SK-N-SH (cell line): ENCODE results near the gene FRRS1L. TPM values are rescaled to one million over a fixed set of nuclear protein-coding genes. Genes with fewer than 3 reads are reported as not detected.
A peak's percentile ranks its signal among the peaks of the same experiment; 100 is the strongest.

Experiments used
- CTCF ChIA-PET: fragments of 300-600, 350-600 bp; formaldehyde crosslinking; extraction: SDS; loops from one replicate; lab custom pipeline; 2021; lab: Yijun Ruan, JAX
- POLR2A ChIA-PET: fragments of 350-600 bp; sonication (Branson Sonifier 250); formaldehyde crosslinking; extraction: SDS; loops from one replicate; lab custom pipeline; 2020; ENCODE audit warnings: antibody characterized with exemption, inconsistent platforms; lab: Yijun Ruan, JAX
- DNase-seq: peaks from one replicate; pipeline ENCODE4 v3.0.0; 2012
- H2AFZ ChIP-seq: fragments of 200-600 bp; sonication (generic); 2 replicates; pipeline ENCODE4 v1.8.1; 2016; ENCODE audit warnings: antibody characterized with exemption, mild to moderate bottlenecking, low read depth
- H3F3A ChIP-seq: fragments of 200-600 bp; sonication (generic); replicated peaks from 2 replicates; pipeline ENCODE3; 2016; ENCODE audit warnings: antibody characterized with exemption, mild to moderate bottlenecking; ENCODE audit not compliant: insufficient read depth
- H3K27ac ChIP-seq, 2 experiments: fragments of 200-500 bp in 1 of 2; fragments of 200-600 bp in 1 of 2; sonication (Bioruptor generic) in 1 of 2; sonication (generic), shearing (Covaris generic) in 1 of 2; 2 replicates each; pipeline versions ENCODE4 v1.5.1 to v1.6.1; 2014 to 2016; ENCODE audit warnings: low read depth in 2 of 2, inconsistent platforms in 1 of 2, low read length in 1 of 2, mild to moderate bottlenecking in 1 of 2, mixed read lengths in 1 of 2
- H3K27me3 ChIP-seq: fragments of 200-600 bp; sonication (generic), shearing (Covaris generic); 2 replicates; pipeline ENCODE4 v1.6.1; 2016; ENCODE audit warnings: mixed run types; ENCODE audit not compliant: insufficient read depth
- H3K36me3 ChIP-seq, 2 experiments: fragments of 200-500 bp in 1 of 2; fragments of 200-600 bp in 1 of 2; sonication (Bioruptor generic) in 1 of 2; sonication (generic) in 1 of 2; replicated peaks in 1 of 2; 2 replicates each; pipeline versions ENCODE3 to v1.5.1; 2014 to 2016; ENCODE audit warnings: low read length in 1 of 2, mild to moderate bottlenecking in 1 of 2; ENCODE audit not compliant: insufficient read depth in 2 of 2, control insufficient read depth in 1 of 2
- H3K4me1 ChIP-seq, 2 experiments: fragments of 200-500 bp in 1 of 2; fragments of 200-600 bp in 1 of 2; sonication (Bioruptor generic) in 1 of 2; sonication (generic), shearing (Covaris generic) in 1 of 2; 2 replicates each; pipeline versions ENCODE4 v1.5.1 to v1.6.1; 2014 to 2016; ENCODE audit warnings: low read depth in 1 of 2, low read length in 1 of 2, mixed run types in 1 of 2; ENCODE audit not compliant: insufficient read depth in 2 of 2, control insufficient read depth in 1 of 2
- H3K4me2 ChIP-seq: fragments of 200-600 bp; sonication (generic), shearing (Covaris generic); 2 replicates; pipeline ENCODE4 v1.6.1; 2017; ENCODE audit warnings: mixed run types
- H3K4me3 ChIP-seq, 2 experiments: fragments of 200-500 bp in 1 of 2; fragments of 200-600 bp in 1 of 2; sonication (Bioruptor generic) in 1 of 2; sonication (generic), shearing (Covaris generic) in 1 of 2; 2 replicates each; pipeline versions ENCODE4 v1.5.1 to v1.8.1; 2014 to 2016; ENCODE audit warnings: low read depth in 2 of 2, inconsistent platforms in 1 of 2, low read length in 1 of 2, mild to moderate bottlenecking in 1 of 2, mixed read lengths in 1 of 2, moderate library complexity in 1 of 2
- H3K79me2 ChIP-seq: fragments of 200-600 bp; sonication (generic); 2 replicates; pipeline ENCODE4 v1.8.1; 2017; ENCODE audit warnings: mild to moderate bottlenecking; ENCODE audit not compliant: insufficient read depth
- H3K9ac ChIP-seq: fragments of 200-600 bp; sonication (generic); 2 replicates; pipeline ENCODE4 v1.6.1; 2017; ENCODE audit warnings: mixed run types
- H3K9me2 ChIP-seq: fragments of 200-600 bp; sonication (generic); 2 replicates; pipeline ENCODE4 v1.6.1; 2017; ENCODE audit warnings: mixed run types
- H3K9me3 ChIP-seq: fragments of 200-600 bp; sonication (generic); 2 replicates; pipeline ENCODE4 v1.6.1; 2017; ENCODE audit warnings: mixed run types, mild to moderate bottlenecking, moderate library complexity
- H4K20me1 ChIP-seq: fragments of 200-600 bp; sonication (generic); 2 replicates; pipeline ENCODE4 v1.6.1; 2017; ENCODE audit warnings: mild to moderate bottlenecking, mixed run types; ENCODE audit not compliant: insufficient read depth
- CHD2 ChIP-seq: fragments of 150-350 bp; IDR thresholded peaks from 2 replicates; pipeline ENCODE4 v1.6.1; 2018; ENCODE audit warnings: low read length; ENCODE audit not compliant: partially characterized antibody
- CTCF ChIP-seq: fragments of 200-600 bp; sonication (generic); IDR thresholded peaks from 2 replicates; pipeline ENCODE4 v1.6.1; 2017; ENCODE audit warnings: antibody characterized with exemption, mild to moderate bottlenecking, moderate library complexity
- ELF1 ChIP-seq: IDR thresholded peaks from 2 replicates; pipeline ENCODE4 v1.4.0; 2012
- EP300 ChIP-seq, 2 experiments: IDR thresholded peaks; 2 replicates each; pipeline versions ENCODE4 v1.4.0 to v1.6.1; 2012; ENCODE audit warnings: borderline replicate concordance in 1 of 2, low read depth in 1 of 2, low read length in 1 of 2
- EZH2phosphoT487 ChIP-seq: fragments of 200-600 bp; sonication (generic); IDR thresholded peaks from 2 replicates; pipeline ENCODE4 v1.6.1; 2017; ENCODE audit warnings: low read depth, mixed run types, mild to moderate bottlenecking, antibody characterized with exemption, moderate library complexity, borderline replicate concordance
- FOXJ3 ChIP-seq: sonication (generic); formaldehyde crosslinking; IDR thresholded peaks from 2 replicates; pipeline ENCODE4 v1.5.1; 2020; ENCODE audit warnings: mild to moderate bottlenecking, missing genetic modification reagents
- FOXM1 ChIP-seq: IDR thresholded peaks from 2 replicates; pipeline ENCODE4 v1.4.0; 2012; ENCODE audit warnings: low read depth, mild to moderate bottlenecking
- GABPA ChIP-seq: IDR thresholded peaks from 2 replicates; pipeline ENCODE4 v1.4.0; 2012; ENCODE audit warnings: low read depth, mild to moderate bottlenecking
- GATA2 ChIP-seq: sonication (generic); formaldehyde crosslinking; IDR thresholded peaks from 2 replicates; pipeline ENCODE4 v1.5.0; 2020; ENCODE audit warnings: mild to moderate bottlenecking, missing genetic modification reagents
- IRF3 ChIP-seq: fragments of 150-350 bp; IDR thresholded peaks from 2 replicates; pipeline ENCODE4 v1.6.1; 2016; ENCODE audit warnings: mild to moderate bottlenecking, low read depth, low read length
- RAD21 ChIP-seq: IDR thresholded peaks from 2 replicates; pipeline ENCODE4 v1.6.1; 2012; ENCODE audit warnings: mild to moderate bottlenecking, low read length
- SMC3 ChIP-seq: IDR thresholded peaks from 2 replicates; pipeline ENCODE4 v1.6.1; 2012; ENCODE audit warnings: low read depth, low read length, improper control_type of control experiment
- TAF1 ChIP-seq: IDR thresholded peaks from 2 replicates; pipeline ENCODE4 v1.6.1; 2012; ENCODE audit warnings: low read depth, mild to moderate bottlenecking, low read length, moderate library complexity, borderline replicate concordance
- TCF12 ChIP-seq: IDR thresholded peaks from 2 replicates; pipeline ENCODE4 v1.4.0; 2012
- USF2 ChIP-seq: fragments of 150-350 bp; IDR thresholded peaks from 2 replicates; pipeline ENCODE4 v1.6.1; 2017; ENCODE audit warnings: antibody characterized with exemption, low read length, low read depth, borderline replicate concordance
- WGBS: methylation state at CpG from one replicate; pipeline ENCODE4 v1.1.6; 2017; ENCODE audit warnings: low lambda C conversion rate; 5-methylcytosine and 5-hydroxymethylcytosine counted together
- polyA plus RNA-seq, 3 experiments: library from polyadenylated mRNA; depleted of rRNA; stranded (reverse); fragments of >200 nt; gene quantifications; 2 replicates each; pipeline ENCODE4 v1.2.3, GENCODE V29; 2012
- TF ChIP-seq, protein P1 (sequence below): IDR thresholded peaks from 2 replicates; pipeline ENCODE4; 2012
- TF ChIP-seq, protein P2 (sequence below): IDR thresholded peaks from 2 replicates; pipeline ENCODE4 v1.4.0; 2012; ENCODE audit warnings: low read depth

FRRS1L gene
- polyA plus RNA-seq, 1 of the 3 experiments (the other 2 are of a cell fraction): 3.7 TPM

GRCh38 chr9:109186857-109187520 is 19.9 kb upstream of the FRRS1L start:
- ChIA-PET POLR2A (no interaction called here), CTCF (no interaction called here)
- no peaks in the 10 kb centered on the region for H3K79me2 ChIP-seq
- no peak overlapping the region for H3K4me2 ChIP-seq
- no peak overlapping the region for H3K9ac ChIP-seq
- H3F3A ChIP-seq: no peaks in the 10 kb centered on the region
- H3K4me3 ChIP-seq: no peak overlapping the region
- H3K27me3 ChIP-seq: no peaks in the 10 kb centered on the region
- H4K20me1 ChIP-seq: no peaks in the 10 kb centered on the region
- no peak overlapping the region for H3K27ac ChIP-seq
- peaks cover 0 to 8% of the 10 kb centered on the region in 2 experiments; a peak in 1 of 4 replicates for H3K4me1 ChIP-seq
- H3K9me3 ChIP-seq: no peaks in the 10 kb centered on the region
- 64% methylated on average over 9 of the region's 9 CpGs for WGBS
- no peak overlapping the region for H2AFZ ChIP-seq
- no peak for TF ChIP-seq RAD21
- TF ChIP-seq CHD2: no peak
- no peak for TF ChIP-seq TCF12
- TF ChIP-seq GABPA: no peak
- TF ChIP-seq, protein P1, sequence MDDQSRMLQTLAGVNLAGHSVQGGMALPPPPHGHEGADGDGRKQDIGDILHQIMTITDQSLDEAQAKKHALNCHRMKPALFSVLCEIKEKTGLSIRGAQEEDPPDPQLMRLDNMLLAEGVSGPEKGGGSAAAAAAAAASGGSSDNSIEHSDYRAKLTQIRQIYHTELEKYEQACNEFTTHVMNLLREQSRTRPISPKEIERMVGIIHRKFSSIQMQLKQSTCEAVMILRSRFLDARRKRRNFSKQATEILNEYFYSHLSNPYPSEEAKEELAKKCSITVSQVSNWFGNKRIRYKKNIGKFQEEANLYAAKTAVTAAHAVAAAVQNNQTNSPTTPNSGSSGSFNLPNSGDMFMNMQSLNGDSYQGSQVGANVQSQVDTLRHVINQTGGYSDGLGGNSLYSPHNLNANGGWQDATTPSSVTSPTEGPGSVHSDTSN: no peak
- no peak for TF ChIP-seq IRF3
- TF ChIP-seq ELF1: no peak
- TF ChIP-seq EZH2phosphoT487: no peak
- no peak for TF ChIP-seq FOXJ3 (CRISPR knock-in tag)
- no peak for TF ChIP-seq GATA2
- no peak for TF ChIP-seq TAF1
- TF ChIP-seq USF2: no peak
- no peaks in the 10 kb centered on the region for H3K36me3 ChIP-seq
- no peaks in the 10 kb centered on the region for H3K9me2 ChIP-seq
- DNase-seq: no peak

DNA sequence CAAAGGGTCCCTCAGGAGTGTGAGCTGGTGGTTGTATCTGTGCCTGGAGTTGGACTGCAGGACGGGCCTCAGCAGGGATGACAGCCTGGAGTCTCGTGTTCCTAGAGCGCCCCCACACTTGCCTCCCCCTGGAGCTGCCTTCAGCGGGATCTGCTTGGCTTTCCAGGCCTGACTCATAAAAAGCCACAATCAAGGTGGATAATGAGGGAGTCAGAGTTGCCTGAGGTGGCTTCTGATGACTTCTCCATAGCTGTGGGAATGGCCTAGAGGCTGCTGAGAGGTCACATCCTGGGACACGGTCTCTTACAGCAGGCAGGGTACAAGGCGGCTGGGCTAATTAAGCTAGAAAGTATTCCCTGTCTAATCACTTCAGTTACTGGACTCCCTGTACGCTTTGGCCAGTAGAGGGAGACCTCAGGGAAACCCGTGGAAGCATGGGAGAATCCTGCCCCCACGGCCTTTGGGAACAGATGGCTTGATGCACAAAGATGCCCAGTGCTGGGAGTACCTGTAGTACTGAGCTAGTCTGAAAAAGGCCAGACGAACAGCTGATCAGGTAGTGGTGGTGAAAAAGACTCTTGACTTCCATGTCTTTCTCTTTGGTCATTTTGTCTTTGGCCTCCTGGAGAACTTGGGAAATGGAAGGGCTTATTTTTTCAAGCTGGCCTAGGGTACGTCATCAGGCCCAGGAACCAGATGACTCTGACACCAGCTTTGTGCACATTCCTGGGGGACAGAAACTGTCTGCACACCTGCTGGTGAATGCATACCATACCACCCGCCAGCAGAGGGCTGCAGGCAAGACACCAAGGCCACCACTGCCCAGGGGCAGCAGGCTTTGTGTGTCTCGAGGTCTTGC is 16.1 kb upstream of the FRRS1L start:
- ChIA-PET CTCF (interaction anchor here (0.6 to 2.7 kb wide), 23 partner anchors 9 to 286 kb away, joined by 3 to 19 read pairs (median 3); partner anchors contain the start of genes EPB41L4B and FRRS1L), POLR2A (interaction anchor here (0.5 kb wide), 1 partner anchor 65 kb away, joined by 3 read pairs; no protein-coding TSS in a partner anchor)

More for the DNA sequence above, 16.1 kb upstream of the FRRS1L start:
- DNase-seq: peak; percentile 62
- H3K79me2 ChIP-seq: no peaks in the 10 kb centered on the region
- no peaks in the 10 kb centered on the region for H3K9me3 ChIP-seq
- no peak overlapping the region for H3K4me2 ChIP-seq
- H3K27ac ChIP-seq: no peak overlapping the region
- TF ChIP-seq FOXM1 (no peak), RAD21 (peak; percentile 51), SMC3 (peak; percentile 39; the same call in 1 of the 2 replicates), CTCF (peak; percentile 56), EP300 (IDR thresholded peaks at IDR 0.05; ENCODE audit: borderline replicate concordance in 1 of 2, low read depth in 1 of 2, low read length in 1 of 2) (no peak)
- TF ChIP-seq, protein P2, sequence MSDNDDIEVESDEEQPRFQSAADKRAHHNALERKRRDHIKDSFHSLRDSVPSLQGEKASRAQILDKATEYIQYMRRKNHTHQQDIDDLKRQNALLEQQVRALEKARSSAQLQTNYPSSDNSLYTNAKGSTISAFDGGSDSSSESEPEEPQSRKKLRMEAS: no peak
- TF ChIP-seq, all 33 proteins: peak for 3
- 68% methylated on average over 10 of the region's 13 CpGs for WGBS
- Histone ChIP-seq H3K9ac (no peak overlapping the region), H3K4me3 (no peak overlapping the region), H3K36me3 (no peaks in the 10 kb centered on the region), H3F3A (no peaks in the 10 kb centered on the region), H3K27me3 (no peaks in the 10 kb centered on the region), H3K9me2 (no peaks in the 10 kb centered on the region), H4K20me1 (no peaks in the 10 kb centered on the region), H2AFZ (no peak overlapping the region), H3K4me1 (peaks cover 0 to 1% of the 10 kb centered on the region in 2 experiments; a peak in 1 of 4 replicates)
